NCI-H2171 treated with DMSO at 0.1 percent for 48 hours (cell line): Measurements from ENCODE around the gene CHSY1.

Source experiments
- DNase-seq: peaks from one replicate; lab custom pipeline; 2025; lab: John Stamatoyannopoulos, UW

The CHSY1 gene

DNA sequence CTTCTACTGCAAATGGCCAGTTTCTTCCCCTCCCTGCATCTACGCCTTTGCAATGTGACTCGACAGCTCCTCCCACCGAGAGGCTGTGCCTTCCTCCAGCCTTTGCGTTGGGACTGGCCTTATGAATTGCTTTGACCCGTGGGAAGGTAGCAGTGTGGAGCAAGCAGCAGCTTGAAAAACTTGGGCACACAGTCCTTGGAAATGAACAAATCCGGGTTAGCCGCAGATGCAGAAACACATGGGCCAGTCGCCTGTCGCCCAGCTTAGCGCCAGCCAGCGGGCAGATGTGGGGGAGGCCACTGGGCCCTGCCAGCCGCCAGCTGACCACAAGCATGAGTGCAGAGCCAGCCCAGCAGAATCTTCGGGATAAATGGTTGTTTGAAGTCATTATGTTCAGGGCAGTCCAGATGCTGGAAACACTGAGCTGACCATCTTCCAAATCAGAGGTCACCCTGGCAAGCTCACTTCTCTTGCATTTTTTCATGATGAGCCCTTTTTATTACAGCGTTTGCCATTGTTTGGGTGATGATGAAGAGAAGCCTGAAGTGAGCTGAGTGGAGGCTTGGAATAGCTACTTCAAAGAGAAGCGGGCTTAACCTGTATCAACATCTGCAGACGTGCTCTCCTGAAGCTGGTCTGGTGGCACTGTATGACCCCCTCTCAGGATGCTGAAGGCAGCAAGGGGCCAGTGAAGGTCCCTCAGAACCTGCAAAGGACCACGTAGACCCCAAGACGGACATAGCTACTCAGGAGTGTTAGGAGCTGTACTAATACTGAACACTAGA is 15.7 kb upstream of the CHSY1 start:
- no peak for DNase-seq

DNA sequence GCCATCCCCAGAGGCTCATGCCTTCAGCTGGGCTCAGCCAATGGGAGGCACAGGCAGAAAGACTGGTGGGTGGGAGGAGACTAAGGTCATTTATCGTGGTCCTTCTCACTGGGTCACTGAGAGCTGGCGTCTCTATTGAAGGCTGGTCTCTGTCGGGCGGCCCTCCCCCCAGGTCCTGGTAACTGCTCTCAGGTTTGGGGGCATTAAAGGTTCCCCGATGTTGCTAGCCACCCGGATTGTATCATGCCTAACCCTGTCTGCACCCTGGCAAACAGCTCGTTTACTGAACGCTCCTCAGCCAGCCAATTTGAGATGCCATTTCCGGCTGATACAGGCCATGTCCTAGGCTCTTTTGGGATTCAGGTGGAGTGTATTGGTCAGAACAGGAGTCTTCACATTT is 14.9 kb upstream of the CHSY1 start:
- DNase-seq, result no peak

GRCh38 chr15:101266034-101266433 is 14.2 kb upstream of the CHSY1 start:
- DNase-seq, result no peak

GRCh38 chr15:101264911-101265641 is 13.2 kb upstream of the CHSY1 start:
- no peak for DNase-seq

- no peak for DNase-seq
These were observed 12.2 kb upstream of the CHSY1 start for GRCh38 chr15:101264011-101264410.

DNA sequence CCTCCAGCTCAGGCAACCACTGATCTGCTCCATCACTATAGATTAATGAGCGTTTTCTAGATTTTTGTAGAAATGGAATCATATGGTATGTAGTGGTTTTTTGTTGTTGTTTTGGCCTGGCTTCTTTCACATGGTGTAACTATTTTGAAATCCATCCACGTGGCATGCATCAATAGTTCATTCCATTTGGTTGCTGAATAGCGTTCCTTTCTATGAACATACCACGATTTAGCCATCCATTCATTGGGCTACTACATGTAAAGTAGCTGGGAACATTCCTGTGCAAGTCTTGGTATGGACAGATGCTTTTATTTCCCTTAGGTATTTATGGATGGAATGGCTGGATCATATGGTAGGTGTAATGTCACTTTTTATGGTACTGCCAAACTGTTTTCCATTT is 10.7 kb upstream of the CHSY1 start:
- DNase-seq, result no peak

GRCh38 chr15:101258238-101259144 is 6.6 kb upstream of the CHSY1 start:
- peak; percentile 68 for DNase-seq

DNA sequence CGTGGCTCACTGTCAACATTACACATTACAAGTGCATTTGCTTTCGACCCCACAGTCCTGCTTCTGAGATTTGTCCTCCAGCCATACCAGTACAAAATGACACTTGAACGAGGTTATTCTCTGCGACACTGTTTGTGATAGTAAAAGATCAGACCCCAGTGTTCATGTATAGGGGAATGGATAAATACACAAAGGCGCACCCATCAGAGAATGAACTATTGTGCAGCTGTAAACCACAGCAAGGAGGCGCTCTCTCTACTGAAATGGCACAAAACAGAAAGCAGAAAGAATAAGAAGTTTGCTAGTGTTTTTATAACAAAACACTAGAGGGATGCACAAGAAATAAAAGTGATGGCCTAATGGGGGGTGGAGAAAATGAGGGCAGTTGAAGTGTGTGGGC is 4.9 kb upstream of the CHSY1 start:
- no peak for DNase-seq

DNA sequence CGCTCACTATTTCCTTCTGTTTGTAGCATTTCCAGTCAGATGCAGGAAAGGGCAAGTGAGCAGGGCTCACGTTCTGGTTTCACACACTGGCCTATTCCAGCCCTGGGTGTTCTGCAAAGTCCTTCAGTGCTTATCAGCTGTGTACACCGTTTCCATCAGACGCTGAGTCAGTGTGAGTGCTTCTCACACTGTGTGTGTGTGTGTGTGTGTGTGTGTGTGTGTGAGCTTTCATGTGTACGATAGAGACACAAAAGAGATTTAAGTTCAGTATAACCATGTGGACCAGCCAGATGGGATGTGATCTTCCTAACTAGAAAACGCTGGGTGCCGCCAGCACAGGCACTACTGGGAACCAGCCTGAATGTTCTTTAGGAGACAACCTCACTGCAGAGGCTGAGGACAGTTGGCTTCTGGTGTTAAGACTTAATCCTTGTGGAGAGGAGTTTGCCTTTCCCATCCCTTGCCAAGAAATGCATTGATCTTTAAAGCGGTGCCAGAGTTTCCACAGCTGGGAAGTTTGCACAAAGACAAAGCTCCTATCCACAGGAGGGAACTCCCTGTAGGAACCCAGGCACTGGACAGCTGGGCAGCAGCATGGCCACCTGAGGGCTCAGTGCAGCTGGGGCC is 3.9 kb upstream of the CHSY1 start:
- peak; percentile 65 for DNase-seq

- DNase-seq, result peak; percentile 63
These were observed 3.2 kb upstream of the CHSY1 start for GRCh38 chr15:101255051-101255395.

DNA sequence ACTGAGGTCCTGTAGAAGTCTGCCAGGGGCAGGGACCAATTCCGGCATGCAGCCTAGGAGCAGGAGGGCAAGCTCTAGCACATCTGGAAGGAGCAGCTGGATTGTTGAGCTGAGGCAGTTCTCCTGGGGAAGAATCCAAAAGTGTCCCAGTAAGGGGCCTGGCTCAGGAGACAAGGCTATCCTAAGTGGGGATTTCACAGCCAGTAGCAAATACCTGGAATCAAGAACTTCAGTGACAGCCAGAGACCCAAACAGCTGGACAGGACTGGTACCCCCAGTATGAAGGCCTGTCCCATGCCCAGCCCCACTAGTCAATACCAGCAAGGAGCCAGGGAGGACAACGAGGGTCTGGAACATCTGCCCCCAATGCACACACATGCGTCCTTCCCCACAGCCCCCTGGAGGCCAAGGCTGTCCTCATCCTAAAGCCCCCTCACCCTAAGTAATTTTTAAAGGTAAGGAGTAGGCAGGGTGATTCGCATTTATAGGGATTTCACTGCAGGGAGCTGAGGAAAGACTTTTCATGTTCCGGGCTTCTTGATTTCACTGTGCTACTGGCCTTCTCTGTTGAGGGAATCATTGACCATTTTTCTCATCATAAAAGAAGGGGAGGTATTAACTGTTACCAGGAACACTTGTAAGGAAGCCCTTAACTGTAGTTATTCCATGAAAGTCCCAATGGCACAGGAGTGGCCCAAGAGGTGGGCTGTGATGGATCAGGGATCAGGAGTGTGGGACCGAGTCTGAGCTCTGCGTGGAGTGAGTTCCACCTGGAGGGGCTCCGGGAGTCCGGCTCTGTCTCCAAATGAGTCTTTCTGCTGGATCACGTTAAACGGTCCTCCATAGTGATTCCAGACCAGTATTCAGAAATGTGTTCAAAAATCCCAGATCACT is 2.6 kb upstream of the CHSY1 start:
- DNase-seq, result no peak

DNA sequence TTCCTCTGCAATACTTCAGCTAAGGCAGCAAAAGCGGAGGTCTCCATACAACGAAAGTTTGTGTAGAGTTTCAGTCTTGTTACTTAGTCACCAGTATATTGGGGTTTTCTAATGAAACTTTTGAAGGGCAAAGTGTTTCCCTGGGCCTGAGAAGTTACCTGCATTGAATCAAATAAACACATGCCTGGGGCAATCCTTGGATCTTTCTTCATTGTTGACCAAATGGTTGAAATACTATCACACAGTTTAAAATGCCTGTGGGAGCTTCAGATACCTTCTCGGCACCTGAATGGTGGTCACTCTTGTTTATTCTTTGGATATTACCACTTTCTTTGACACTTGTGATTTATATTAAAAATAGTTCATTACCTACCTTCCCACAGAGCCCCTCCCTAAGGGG is 988 bp upstream of the CHSY1 start:
- no peak for DNase-seq

DNA sequence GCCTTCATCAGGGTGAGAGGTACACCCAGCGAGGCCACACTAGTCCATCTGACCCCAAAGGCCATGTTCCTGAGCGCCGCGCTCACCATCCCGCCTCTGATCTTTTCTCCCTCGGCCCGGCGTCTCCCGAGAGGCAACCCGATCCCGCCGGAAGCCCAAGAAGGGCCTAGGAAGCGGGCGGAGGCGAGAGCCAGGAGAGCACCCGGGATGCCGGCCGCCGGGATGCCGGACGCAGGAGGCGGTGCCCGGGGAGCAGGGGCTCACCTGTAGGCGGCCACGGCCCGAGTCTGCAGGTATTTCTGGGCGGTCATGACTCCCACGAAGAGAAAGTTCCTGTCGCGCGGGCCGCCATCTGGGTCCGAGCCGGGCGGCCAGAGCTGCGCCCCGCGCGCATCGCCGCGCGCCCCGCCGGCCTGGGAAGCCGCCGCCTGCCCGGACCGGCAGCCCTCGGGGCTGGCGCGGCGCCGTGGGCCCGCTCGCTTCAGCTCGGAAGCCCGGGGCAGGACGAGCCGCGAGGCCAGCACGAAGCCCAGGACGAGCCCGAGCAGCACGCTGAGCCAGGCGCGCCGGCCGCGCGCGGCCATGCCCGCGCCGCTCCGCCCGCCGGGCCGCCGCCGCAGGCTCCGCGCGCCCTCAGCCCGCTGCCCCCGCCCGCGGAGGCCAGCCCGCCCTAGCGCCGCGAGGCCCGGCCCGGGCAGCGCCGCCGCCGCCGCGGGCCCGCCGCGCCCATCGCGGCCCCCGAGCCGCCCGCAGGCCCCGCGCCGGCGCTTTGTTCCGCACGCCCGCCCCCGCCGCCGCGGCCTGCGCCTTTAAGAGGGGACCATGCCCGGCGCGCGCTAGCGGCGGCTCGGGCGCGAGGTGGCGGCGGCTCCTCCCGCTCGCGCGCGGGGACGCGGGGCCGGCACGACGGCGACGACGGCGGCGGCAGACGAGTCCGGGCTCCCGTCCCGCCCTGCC is 697 bp downstream of the CHSY1 start:
- peak; percentile 60 for DNase-seq

DNA sequence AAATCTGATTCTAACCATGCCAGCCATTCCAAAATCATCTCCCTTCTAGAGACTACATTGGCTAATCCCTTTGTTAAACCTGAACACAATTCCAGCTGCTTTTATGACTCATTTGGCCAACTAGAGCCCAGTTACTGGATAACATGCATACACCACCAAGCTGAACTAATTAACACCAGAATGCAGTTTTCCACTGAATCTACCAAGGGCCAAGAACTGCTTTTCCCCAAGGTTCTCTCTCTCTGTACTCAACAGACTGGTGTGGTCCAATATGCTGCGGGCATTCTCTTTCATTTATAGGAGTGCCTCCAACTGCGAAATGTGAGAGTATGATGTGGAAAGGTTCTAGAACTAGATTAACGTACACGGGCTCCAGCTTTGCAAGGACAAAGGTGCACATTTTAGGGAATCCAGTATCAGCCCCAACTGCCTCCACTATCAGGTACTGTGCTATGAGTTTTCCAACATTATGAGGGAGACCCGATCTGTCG is 1.5 kb downstream of the CHSY1 start:
- DNase-seq, result peak; percentile 35

DNA sequence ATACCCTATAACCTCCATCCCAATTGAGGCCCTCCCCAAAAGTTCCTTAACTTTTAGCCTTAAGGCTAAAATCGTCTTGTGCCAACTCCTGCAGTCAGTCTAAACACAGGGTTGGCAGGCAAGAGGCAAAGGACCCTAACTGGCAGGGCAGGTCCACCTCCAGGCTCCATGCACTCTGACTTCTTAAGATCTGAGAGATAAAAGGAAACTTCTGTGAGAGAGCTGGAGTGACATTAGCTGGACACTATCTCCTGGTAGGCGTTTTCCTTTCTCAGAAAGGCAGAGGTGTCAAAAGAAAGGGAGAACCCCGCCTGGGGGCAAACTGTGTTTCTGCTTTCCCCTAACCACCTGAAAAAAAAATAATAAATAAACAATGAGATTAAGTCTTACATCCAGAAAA is 3.6 kb downstream of the CHSY1 start:
- no peak for DNase-seq

GRCh38 chr15:101246824-101247745 is 4.8 kb downstream of the CHSY1 start:
- no peak for DNase-seq

- no peak for DNase-seq
These were observed 5.5 kb downstream of the CHSY1 start for GRCh38 chr15:101246391-101246790.

- DNase-seq, result no peak
These were observed 6.8 kb downstream of the CHSY1 start for GRCh38 chr15:101244889-101245668.
